Sigmoid colon (tissue), 4 donors: ENCODE results near the gene STK32A.

Experiments used
- EP300 ChIP-seq, 4 donors: sonication (generic); formaldehyde crosslinking; IDR thresholded peaks; one replicate each; pipeline ENCODE4 v1.6.1; 2017; ENCODE audit warnings: antibody characterized with exemption in 4 of 4
- POLR2A ChIP-seq, 2 donors: fragments of 450-650 bp; IDR thresholded peaks; one replicate each; pipeline ENCODE4 v1.6.1; 2016; ENCODE audit warnings: antibody characterized with exemption in 2 of 2, mild to moderate bottlenecking in 2 of 2, moderate library complexity in 2 of 2
- POLR2AphosphoS5 ChIP-seq, 4 donors: sonication (generic); formaldehyde crosslinking; IDR thresholded peaks; one replicate each; pipeline ENCODE4 v1.6.1; 2017; ENCODE audit warnings: antibody characterized with exemption in 4 of 4
- TF ChIP-seq, protein P1 (sequence below), 4 experiments: fragments of 450-650 bp in 3 of 4; fragments of 200-600 bp in 1 of 4; IDR thresholded peaks; one replicate each; pipeline ENCODE4 v1.5.1; 2016 to 2019; ENCODE audit warnings: antibody characterized with exemption in 4 of 4, mild to moderate bottlenecking in 3 of 4, moderate library complexity in 2 of 4

DNA sequence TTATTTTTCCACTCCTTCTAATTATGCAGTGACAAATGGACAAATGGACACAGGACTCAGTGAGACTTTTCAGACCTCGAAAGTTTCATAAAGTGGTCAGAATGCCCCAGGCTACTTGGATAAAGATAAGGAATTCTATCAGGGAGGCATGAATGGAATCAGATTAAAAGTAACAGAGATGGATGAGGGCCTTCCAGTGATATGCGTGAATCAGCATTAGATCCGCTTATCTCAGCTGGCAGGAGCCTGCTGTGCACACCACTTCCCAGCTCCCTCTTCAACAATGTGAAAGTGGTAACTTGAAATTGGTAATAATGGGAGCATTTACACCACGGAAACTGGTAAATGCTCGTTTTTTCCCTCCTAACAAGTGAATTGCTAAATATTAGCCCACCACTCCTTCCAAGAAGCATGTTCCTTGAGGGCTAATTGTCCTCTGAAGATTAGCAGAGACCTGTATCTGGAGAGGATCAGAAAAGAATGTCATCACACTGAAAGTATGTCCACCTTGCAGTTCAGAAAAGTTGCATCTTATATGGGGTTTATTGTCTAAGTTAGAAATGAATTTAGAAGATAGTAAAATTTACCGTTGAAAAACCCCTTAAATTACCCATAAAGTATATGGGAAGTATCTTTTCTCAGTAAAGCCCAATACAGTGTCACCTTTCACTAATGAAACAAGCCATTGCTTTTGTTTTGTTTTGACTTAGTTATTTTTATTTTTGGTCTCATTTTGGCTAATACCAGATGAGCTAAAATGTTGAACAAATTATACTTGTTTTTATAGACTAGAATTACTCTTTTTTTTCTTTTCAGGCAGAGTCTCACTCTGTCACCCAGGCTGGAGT is 149.7 kb downstream of the STK32A start:
- TF ChIP-seq, protein P1, sequence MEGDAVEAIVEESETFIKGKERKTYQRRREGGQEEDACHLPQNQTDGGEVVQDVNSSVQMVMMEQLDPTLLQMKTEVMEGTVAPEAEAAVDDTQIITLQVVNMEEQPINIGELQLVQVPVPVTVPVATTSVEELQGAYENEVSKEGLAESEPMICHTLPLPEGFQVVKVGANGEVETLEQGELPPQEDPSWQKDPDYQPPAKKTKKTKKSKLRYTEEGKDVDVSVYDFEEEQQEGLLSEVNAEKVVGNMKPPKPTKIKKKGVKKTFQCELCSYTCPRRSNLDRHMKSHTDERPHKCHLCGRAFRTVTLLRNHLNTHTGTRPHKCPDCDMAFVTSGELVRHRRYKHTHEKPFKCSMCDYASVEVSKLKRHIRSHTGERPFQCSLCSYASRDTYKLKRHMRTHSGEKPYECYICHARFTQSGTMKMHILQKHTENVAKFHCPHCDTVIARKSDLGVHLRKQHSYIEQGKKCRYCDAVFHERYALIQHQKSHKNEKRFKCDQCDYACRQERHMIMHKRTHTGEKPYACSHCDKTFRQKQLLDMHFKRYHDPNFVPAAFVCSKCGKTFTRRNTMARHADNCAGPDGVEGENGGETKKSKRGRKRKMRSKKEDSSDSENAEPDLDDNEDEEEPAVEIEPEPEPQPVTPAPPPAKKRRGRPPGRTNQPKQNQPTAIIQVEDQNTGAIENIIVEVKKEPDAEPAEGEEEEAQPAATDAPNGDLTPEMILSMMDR (IDR thresholded peaks at IDR 0.05), result no peak
- TF ChIP-seq POLR2A (IDR thresholded peaks at IDR 0.05), result no peak
- no peak for TF ChIP-seq EP300 (IDR thresholded peaks at IDR 0.05)
- no peak for TF ChIP-seq POLR2AphosphoS5 (IDR thresholded peaks at IDR 0.05)
